GM18507 (cell line): ENCODE data around the gene KRT17.
"Not testable (repeated sequence)": the region's sequence is repeated elsewhere in the genome, so short reads cannot be mapped to it uniquely, and the experiment has no call there.

Experiments used
- DNase-seq: peaks from one replicate; pipeline ENCODE4 v3.0.0; 2011; ENCODE audit warnings: low read depth; ENCODE audit not compliant: insufficient read length; ENCODE audit errors: extremely low spot score
- FAIRE-seq: peaks from 2 replicates; lab custom pipeline; 2011; peaks lifted over from hg19 to GRCh38; lab: Jason Lieb, UNC

Gene KRT17

DNA sequence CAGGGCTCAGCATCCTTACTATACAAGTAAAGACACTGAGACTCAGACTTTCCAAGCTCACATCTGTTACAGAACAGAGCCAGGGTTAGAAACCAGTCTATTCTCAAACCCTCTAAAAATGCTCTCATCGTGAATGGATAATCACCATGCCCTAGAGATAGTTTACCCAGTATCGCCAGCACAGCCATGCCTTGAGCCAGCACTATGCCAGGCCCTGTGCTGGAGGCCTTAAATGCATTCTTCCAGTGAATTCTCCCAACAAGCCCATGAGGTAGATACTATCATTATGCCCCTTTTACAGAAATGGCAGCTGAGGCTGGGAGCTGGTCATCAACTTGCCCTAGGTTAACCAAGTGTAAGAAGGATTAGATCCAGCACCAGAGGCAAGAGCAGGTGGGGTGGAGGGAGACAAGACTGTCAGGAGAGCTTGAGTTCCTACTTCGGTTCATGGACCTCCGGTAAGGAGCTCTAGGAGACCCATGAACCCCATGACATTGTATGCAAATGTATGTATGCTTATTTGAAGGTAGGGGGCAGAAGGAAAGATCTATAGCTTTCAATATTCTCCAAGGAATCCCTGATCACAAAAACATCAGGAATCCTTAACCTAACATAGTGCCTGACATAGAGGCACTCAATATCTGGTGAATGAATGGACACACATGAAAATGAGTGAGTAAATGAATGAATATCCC, 42.9 kb downstream of the KRT17 start:
- DNase-seq (no peak), FAIRE-seq (no peak)

DNA sequence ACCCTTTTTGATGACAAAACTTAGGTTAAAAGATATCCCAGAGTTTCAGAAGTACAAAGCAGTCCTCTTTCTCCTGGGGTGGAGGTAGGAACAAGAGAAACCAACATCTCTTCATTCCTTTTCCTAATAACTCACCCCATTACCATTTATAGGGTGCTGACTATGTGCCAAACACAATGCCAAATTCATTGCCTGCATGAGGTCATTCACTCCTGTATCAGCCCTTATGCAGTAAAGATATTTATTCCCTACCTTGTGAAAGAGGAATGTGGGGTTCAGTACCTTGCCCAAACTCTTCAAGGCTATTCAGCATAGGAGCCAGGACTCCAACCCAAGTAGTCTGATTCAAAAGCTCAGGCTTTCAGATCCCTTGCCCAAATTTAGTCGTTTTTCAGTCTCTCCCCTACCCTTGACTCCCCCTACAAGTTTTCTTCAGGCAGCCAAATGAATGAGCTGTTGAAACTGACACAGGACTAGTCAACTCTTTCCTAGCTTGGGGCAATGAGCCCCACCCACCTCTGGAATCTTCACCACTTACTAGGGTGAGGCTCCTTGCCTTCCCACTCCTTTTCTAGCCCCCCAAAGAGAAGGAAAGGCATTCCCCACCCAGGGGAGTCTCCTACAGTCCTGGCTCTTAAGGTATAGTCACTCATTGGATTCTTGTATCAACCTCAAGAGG, 43.5 kb downstream of the KRT17 start:
- DNase-seq: no peak
- no peak for FAIRE-seq

- DNase-seq (no peak), FAIRE-seq (no peak)
Observed at GRCh38 chr17:41580244-41580575, 44.2 kb downstream of the KRT17 start.

GRCh38 chr17:41579484-41580243, 44.7 kb downstream of the KRT17 start:
- FAIRE-seq: peak; percentile 70
- peak; percentile 74 for DNase-seq

- no peak for FAIRE-seq
- no peak for DNase-seq
Observed at GRCh38 chr17:41578971-41579370, 45.4 kb downstream of the KRT17 start.

- no peak for FAIRE-seq
Observed at GRCh38 chr17:41578538-41578937, 45.8 kb downstream of the KRT17 start.

DNA sequence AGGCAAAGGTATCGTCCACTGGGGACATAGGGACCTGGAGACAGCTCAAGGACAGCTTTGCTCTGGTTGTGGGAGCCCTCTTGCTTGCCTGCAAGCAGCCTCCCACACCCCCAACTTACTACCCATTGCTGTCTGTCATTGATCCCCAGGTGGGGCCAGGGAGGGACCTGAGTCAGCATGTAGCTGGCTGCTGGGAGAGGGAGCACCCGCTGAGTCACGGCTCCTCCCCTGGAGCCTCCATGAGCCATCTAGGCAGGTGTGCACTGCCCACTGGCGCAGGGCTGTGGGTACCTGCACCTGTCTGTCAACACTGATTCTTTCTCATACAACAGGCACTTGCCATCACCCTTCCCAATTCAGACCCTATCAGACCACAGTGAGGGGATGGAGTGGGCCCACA, 47.6 kb downstream of the KRT17 start:
- not testable (repeated sequence) for FAIRE-seq, DNase-seq

More at GRCh38 chr17:41578538-41578937, 45.8 kb downstream of the KRT17 start:
- no peak for DNase-seq

- FAIRE-seq (no peak), DNase-seq (no peak)
Observed at GRCh38 chr17:41575336-41575735, 49.0 kb downstream of the KRT17 start.

GRCh38 chr17:41571561-41572434, 52.6 kb downstream of the KRT17 start, which contains the start of gene KRT9:
Gene KRT9 (minus strand): TSS chr17:41572059. CDS start chr17:41571992, 67 bp downstream.
- no peak for DNase-seq
- FAIRE-seq: no peak
